Measurements from ENCODE around the gene GEMIN4.

GRCh38 chr17:737561-738113 lies 14.4 kb downstream of the GEMIN4 start:
- TF ChIP-seq POLR2A (IDR thresholded peaks at IDR 0.05) (no peak), CTCF (IDR thresholded peaks at IDR 0.05) (no peak), EP300 (IDR thresholded peaks at IDR 0.05; ENCODE audit: low read depth) (no peak)

Measured in transverse colon (tissue), 3 donors.